ENCODE measurements around the gene GUCY1A2.

- TF ChIP-seq CTCF (conservative IDR thresholded peaks at IDR 0.05; ENCODE audit: low read depth, low read length) (no peak), EZH2 (IDR thresholded peaks at IDR 0.05; ENCODE audit: borderline replicate concordance, low read depth, low read length, poor library complexity, severe bottlenecking) (no peak)
Observed at GRCh38 chr11:106679181-106679580, 339.1 kb downstream of the GUCY1A2 start.
